B cell (primary cell): ENCODE data around the gene GPR146. TPM values are rescaled to one million over a fixed set of nuclear protein-coding genes. Genes with fewer than 3 reads are reported as not detected.

Source experiments
- ATAC-seq: fragments of 200-7000 bp; cut with Tn5 transposase; one replicate; pipeline ENCODE4 v1.10.0; 2021; ENCODE audit warnings: low read depth, mild to moderate bottlenecking, moderate number of reproducible peaks, moderate library complexity
- CTCF ChIA-PET: fragments of 350-600 bp; sonication (Branson Sonifier 250); formaldehyde crosslinking; loops from one replicate; lab custom pipeline; 2021; ENCODE audit warnings: antibody characterized with exemption, inconsistent platforms; lab: Charles Lee
- POLR2A ChIA-PET: fragments of 350-600 bp; sonication (Branson Sonifier 250); formaldehyde crosslinking; loops from one replicate; lab custom pipeline; 2021; ENCODE audit warnings: antibody characterized with exemption; lab: Charles Lee
- DNase-seq: peaks from one replicate; pipeline ENCODE4 v3.0.0; 2013
- H2AFZ ChIP-seq: 2 replicates; pipeline ENCODE4 v1.6.1; 2012; ENCODE audit warnings: mild to moderate bottlenecking, low read depth, low read length; ENCODE audit not compliant: insufficient read depth, poor library complexity, severe bottlenecking
- H3K27ac ChIP-seq, 2 donors: 1 replicate in 1 of 2; 2 replicates in 1 of 2; pipeline ENCODE4 v1.5.1; 2012 to 2013; ENCODE audit warnings: low read length in 2 of 2, mild to moderate bottlenecking in 2 of 2, moderate library complexity in 1 of 2
- H3K27me3 ChIP-seq, 4 experiments: fragments of 200-600 bp in 1 of 4; sonication (generic) in 1 of 4; replicated peaks in 1 of 4; 1 replicate in 2 of 4; 2 replicates in 2 of 4; pipeline versions ENCODE4 v1.6.1 to v1.7.0; 2013 to 2016; ENCODE audit warnings: low read length in 3 of 4, mild to moderate bottlenecking in 2 of 4, mixed read lengths in 1 of 4, moderate library complexity in 1 of 4; ENCODE audit not compliant: insufficient read depth in 4 of 4, control insufficient read depth in 3 of 4; ENCODE audit errors: control extremely low read depth in 1 of 4
- H3K36me3 ChIP-seq, 2 experiments: replicated peaks in 1 of 2; 1 replicate in 1 of 2; 2 replicates in 1 of 2; pipeline versions ENCODE4 v1.6.1 to v1.7.1; 2013; ENCODE audit warnings: low read length in 1 of 2; ENCODE audit not compliant: insufficient read depth in 2 of 2, control insufficient read depth in 1 of 2; ENCODE audit errors: control extremely low read depth in 1 of 2, extremely low read depth in 1 of 2
- H3K4me1 ChIP-seq, 2 donors: fragments of 200-600 bp in 1 of 2; sonication (generic) in 1 of 2; 1 replicate in 1 of 2; 2 replicates in 1 of 2; pipeline versions ENCODE4 v1.5.1 to v1.6.1; 2013 to 2017; ENCODE audit warnings: low read length in 2 of 2; ENCODE audit not compliant: control insufficient read depth in 2 of 2, insufficient read depth in 2 of 2
- H3K4me2 ChIP-seq: replicated peaks from 2 replicates; pipeline ENCODE3; 2012; ENCODE audit warnings: mild to moderate bottlenecking, low read depth, low read length; ENCODE audit not compliant: poor library complexity, severe bottlenecking
- H3K4me3 ChIP-seq, 5 experiments: fragments of 200-600 bp in 1 of 5; sonication (generic) in 1 of 5; 1 replicate in 3 of 5; 2 replicates in 2 of 5; pipeline versions ENCODE4 v1.5.1 to v1.7.0; 2011 to 2016; ENCODE audit warnings: low read length in 4 of 5, mild to moderate bottlenecking in 4 of 5, low read depth in 2 of 5, control low read depth in 1 of 5, moderate library complexity in 1 of 5; ENCODE audit not compliant: insufficient read depth in 1 of 5; ENCODE audit errors: control extremely low read depth in 1 of 5, extremely low read depth in 1 of 5
- H3K79me2 ChIP-seq: fragments of 200-600 bp; sonication (generic); one replicate; pipeline ENCODE4 v1.6.0; 2016; ENCODE audit warnings: low read length; ENCODE audit not compliant: control insufficient read depth, insufficient read depth
- H3K9ac ChIP-seq: fragments of 200-600 bp; sonication (generic); 2 replicates; pipeline ENCODE4 v1.6.1; 2017; ENCODE audit warnings: mild to moderate bottlenecking, low read length, moderate library complexity
- H3K9me3 ChIP-seq, 3 donors: one replicate each; pipeline versions ENCODE4 v1.6.1 to v1.7.1; 2013; ENCODE audit warnings: low read length in 2 of 3; ENCODE audit not compliant: control insufficient read depth in 2 of 3, insufficient read depth in 1 of 3; ENCODE audit errors: control extremely low read depth in 1 of 3
- H4K20me1 ChIP-seq: 2 replicates; pipeline ENCODE4 v1.6.0; 2012; ENCODE audit warnings: mild to moderate bottlenecking, low read length; ENCODE audit not compliant: insufficient read depth, control insufficient read depth, poor library complexity, severe bottlenecking
- H3K27ac Mint-ChIP-seq: one replicate; pipeline ENCODE4 v1.8.0; 2021; ENCODE audit warnings: mixed read lengths
- H3K27me3 Mint-ChIP-seq: one replicate; pipeline ENCODE4 v1.8.0; 2021; ENCODE audit warnings: mixed read lengths
- H3K4me1 Mint-ChIP-seq: one replicate; pipeline ENCODE4 v1.8.0; 2021; ENCODE audit warnings: mixed read lengths
- H3K4me3 Mint-ChIP-seq: one replicate; pipeline ENCODE4 v1.8.0; 2021; ENCODE audit warnings: mixed read lengths
- H3K9me3 Mint-ChIP-seq: one replicate; pipeline ENCODE4 v1.8.0; 2022; ENCODE audit warnings: mixed read lengths; ENCODE audit not compliant: insufficient read depth
- EZH2 ChIP-seq: IDR thresholded peaks from 2 replicates; pipeline ENCODE4 v1.6.1; 2012; ENCODE audit warnings: borderline replicate concordance, low read depth, mild to moderate bottlenecking, moderate library complexity, low read length; ENCODE audit not compliant: insufficient read depth, poor library complexity, severe bottlenecking
- WGBS: methylation state at CpG from one replicate; pipeline ENCODE4 v1.1.5; 2013; ENCODE audit warnings: missing lambda C conversion rate; ENCODE audit not compliant: insufficient coverage; 5-methylcytosine and 5-hydroxymethylcytosine counted together
- intact Hi-C: fragments of 100-400 bp; cut with micrococcal nuclease; formaldehyde crosslinking; loops from one replicate; pipeline ENCODE4 v1.10.0; 2022
- polyA plus RNA-seq: library from polyadenylated mRNA; depleted of rRNA; stranded (reverse); fragments of >200 nt; gene quantifications from 2 replicates; pipeline ENCODE4 v1.2.3, GENCODE V29; 2012
- total RNA-seq, 2 donors: library from RNA; stranded (reverse); fragments of 120-200 nt in 1 of 2; gene quantifications; 1 replicate in 1 of 2; 2 replicates in 1 of 2; pipeline versions ENCODE4 v1.2.3 to v1.2.4, GENCODE V29; 2013 to 2022
- TF ChIP-seq, protein P1 (sequence below): fragments of 200-600 bp; IDR thresholded peaks from one replicate; pipeline ENCODE4 v1.8.0; 2022; ENCODE audit warnings: antibody characterized with exemption, mild to moderate bottlenecking

GPR146 gene
- total and polyA plus RNA-seq, 2 donors (not counting 1 experiment from before 2014, with no cell fraction given): 4.2 to 45.4 TPM

DNA sequence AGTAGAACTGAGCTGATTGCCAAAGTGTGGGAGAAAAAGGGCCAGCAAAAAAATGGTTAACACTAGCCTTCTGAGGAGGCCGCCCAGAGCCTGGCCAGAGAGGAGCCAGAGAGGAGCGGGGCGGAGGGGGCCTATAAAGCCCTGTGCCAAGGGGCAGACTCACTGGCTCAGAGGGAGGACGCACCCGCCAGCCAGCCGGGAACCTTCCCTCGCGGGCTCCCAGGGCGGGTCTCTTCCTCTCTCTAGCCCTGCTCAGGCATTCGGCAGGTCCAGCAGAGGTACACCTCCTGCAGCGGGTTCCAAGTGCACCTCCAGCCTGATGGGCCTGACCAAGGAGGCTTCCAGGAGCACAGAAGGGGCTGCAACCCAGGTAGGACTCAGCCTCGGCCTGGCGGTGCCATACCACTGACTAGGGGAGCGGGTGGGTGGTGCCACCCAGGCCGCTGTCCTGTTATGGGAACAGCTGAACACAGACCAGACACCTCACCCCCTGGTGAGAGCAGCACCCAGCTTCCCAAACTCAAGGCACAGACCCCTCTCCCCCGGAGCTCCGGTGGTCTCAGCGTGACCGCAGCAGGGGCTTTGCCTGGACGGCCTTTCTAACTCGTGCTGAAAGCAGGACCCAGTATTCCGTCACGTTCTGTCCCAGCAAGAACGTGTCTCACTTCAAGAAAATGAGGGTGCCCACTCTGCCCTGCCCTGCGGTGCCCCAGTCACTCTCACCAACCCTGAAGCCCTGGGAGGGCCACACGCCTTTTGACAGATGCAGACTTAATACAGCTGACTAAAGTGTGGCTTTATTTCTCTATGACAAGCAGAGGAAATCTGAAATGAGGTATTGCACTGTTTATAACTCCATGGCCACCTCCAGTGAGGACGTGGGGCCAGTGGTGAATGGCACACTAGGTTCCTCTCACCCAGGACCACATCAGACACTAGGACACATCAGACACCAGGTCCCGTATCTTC, 43.9 kb downstream of the GPR146 start, which contains the start of gene GPER1:
GPER1 (plus strand) TSS at position 162 of the 969 bp plus-strand sequence. CDS start 3,616 bp downstream, outside the sequence.
- Mint-ChIP-seq H3K4me3 (peak within 1 kb of the TSS; percentile 94), H3K4me1 (peaks cover 42% of the 10 kb centered on the region), H3K9me3 (no peaks in the 10 kb centered on the region), H3K27ac (peak within 1 kb of the TSS; percentile 82), H3K27me3 (no peaks in the 10 kb centered on the region)
- WGBS: 94% methylated on average over 26 of the region's 28 CpGs
- peak within 1 kb of the TSS; percentile 57 to 73 for H3K27ac ChIP-seq
- no peaks in the 10 kb centered on the region for H4K20me1 ChIP-seq
- peaks cover 20 to 39% of the 10 kb centered on the region in 2 donors for H3K4me1 ChIP-seq
- H3K4me3 ChIP-seq: peak within 1 kb of the TSS in 4 of 5 experiments; percentile 27 to 53 (median 42)
- no peaks in the 10 kb centered on the region for H3K36me3 ChIP-seq
- no peaks in the 10 kb centered on the region for H3K79me2 ChIP-seq
- H3K9ac ChIP-seq: peak within 1 kb of the TSS; percentile 48
- POLR2A ChIA-PET: no interaction called here
- no peaks in the 10 kb centered on the region for H3K27me3 ChIP-seq
- peak within 1 kb of the TSS; percentile 74 for H3K4me2 ChIP-seq
- TF ChIP-seq, protein P1, sequence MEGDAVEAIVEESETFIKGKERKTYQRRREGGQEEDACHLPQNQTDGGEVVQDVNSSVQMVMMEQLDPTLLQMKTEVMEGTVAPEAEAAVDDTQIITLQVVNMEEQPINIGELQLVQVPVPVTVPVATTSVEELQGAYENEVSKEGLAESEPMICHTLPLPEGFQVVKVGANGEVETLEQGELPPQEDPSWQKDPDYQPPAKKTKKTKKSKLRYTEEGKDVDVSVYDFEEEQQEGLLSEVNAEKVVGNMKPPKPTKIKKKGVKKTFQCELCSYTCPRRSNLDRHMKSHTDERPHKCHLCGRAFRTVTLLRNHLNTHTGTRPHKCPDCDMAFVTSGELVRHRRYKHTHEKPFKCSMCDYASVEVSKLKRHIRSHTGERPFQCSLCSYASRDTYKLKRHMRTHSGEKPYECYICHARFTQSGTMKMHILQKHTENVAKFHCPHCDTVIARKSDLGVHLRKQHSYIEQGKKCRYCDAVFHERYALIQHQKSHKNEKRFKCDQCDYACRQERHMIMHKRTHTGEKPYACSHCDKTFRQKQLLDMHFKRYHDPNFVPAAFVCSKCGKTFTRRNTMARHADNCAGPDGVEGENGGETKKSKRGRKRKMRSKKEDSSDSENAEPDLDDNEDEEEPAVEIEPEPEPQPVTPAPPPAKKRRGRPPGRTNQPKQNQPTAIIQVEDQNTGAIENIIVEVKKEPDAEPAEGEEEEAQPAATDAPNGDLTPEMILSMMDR: no peak
- no peak for TF ChIP-seq EZH2
- ATAC-seq (no peak), DNase-seq (no peak)
- H3K9me3 ChIP-seq: no peaks in the 10 kb centered on the region
- intact Hi-C loops: loop anchor here (2.0 to 5.0 kb wide), 3 partner anchors 17 to 181 kb away; no protein-coding TSS in a partner anchor
- peak within 1 kb of the TSS; percentile 59 for H2AFZ ChIP-seq
- CTCF ChIA-PET: interaction anchor here (0.9 to 3.2 kb wide), 8 partner anchors 11 to 89 kb away, joined by 3 to 30 read pairs (median 7); no protein-coding TSS in a partner anchor
